Measurements from ENCODE around the gene IFNGR2. TPM values are rescaled to one million over a fixed set of nuclear protein-coding genes. Genes with fewer than 3 reads are reported as not detected.

IFNGR2 gene
- total and polyA plus RNA-seq, 2 of the 13 experiments (the other 11 are each of a cell fraction or from before 2014, with no cell fraction given): 61.3 to 117 TPM

DNA sequence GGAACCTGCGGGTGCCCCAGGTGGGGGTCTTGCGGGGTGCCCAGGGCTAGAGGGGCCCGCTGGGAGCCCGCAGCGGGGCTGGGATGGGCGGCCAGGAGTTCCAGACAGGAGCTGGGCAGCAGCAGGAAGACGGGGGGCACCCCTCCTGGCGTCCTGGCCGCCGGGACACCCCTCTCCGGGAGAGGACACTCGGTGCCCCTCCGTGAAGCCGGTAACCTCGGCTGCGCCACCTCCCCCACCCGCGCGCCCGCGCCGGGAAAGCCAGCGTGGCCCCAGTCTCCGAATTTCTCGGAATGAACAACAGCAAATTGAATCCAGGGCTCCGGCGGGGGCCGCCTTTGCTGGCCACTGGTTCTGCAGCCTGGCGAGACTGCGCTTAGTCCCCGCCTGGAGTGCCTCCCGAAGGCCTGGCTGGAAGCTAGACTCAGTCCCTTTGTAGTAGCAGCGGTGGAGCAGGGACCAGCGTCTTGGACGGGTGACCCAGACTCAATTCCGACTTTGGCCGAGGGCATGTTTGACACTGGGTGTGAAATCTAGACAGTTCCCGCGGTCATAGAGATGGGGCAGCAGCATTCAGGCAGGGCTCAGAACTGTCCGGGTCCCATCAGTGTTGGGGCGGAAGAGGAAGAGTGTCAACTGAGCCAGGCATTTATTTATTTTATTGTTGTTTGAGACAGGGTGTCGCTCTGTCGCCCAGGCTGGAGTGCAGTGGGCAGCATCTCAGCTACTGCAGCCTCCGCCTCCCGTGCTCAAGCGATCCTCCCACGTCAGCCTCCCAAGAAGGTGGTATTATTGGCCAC, 773 bp downstream of the IFNGR2 start (continued):
- TF ChIP-seq GABPA (IDR thresholded peaks at IDR 0.05; ENCODE audit: low read depth, low read length) (no peak), GABPA (CRISPR knock-in tag; IDR thresholded peaks at IDR 0.05; ENCODE audit: low read depth) (0 out of 2 replicates have a peak, but pooled peaks have one; percentile 8), ZNF337 (CRISPR knock-in tag; IDR thresholded peaks at IDR 0.05; ENCODE audit: borderline replicate concordance, low read depth) (no peak), ZBTB21 (CRISPR knock-in tag; IDR thresholded peaks at IDR 0.05) (no peak), HMG20B (CRISPR knock-in tag; conservative IDR thresholded peaks at IDR 0.05) (no peak), XRCC5 (optimal IDR thresholded peaks at IDR 0.05; ENCODE audit: low read length) (no peak), HES4 (CRISPR knock-in tag; IDR thresholded peaks at IDR 0.05; ENCODE audit: borderline replicate concordance) (no peak), PAF1 (CRISPR knock-in tag; IDR thresholded peaks at IDR 0.05) (no peak), RARG (CRISPR knock-in tag; IDR thresholded peaks at IDR 0.05; ENCODE audit: low read depth) (no peak), ZKSCAN1 (IDR thresholded peaks at IDR 0.05; ENCODE audit: low read length) (no peak)
- TF ChIP-seq, protein P1, sequence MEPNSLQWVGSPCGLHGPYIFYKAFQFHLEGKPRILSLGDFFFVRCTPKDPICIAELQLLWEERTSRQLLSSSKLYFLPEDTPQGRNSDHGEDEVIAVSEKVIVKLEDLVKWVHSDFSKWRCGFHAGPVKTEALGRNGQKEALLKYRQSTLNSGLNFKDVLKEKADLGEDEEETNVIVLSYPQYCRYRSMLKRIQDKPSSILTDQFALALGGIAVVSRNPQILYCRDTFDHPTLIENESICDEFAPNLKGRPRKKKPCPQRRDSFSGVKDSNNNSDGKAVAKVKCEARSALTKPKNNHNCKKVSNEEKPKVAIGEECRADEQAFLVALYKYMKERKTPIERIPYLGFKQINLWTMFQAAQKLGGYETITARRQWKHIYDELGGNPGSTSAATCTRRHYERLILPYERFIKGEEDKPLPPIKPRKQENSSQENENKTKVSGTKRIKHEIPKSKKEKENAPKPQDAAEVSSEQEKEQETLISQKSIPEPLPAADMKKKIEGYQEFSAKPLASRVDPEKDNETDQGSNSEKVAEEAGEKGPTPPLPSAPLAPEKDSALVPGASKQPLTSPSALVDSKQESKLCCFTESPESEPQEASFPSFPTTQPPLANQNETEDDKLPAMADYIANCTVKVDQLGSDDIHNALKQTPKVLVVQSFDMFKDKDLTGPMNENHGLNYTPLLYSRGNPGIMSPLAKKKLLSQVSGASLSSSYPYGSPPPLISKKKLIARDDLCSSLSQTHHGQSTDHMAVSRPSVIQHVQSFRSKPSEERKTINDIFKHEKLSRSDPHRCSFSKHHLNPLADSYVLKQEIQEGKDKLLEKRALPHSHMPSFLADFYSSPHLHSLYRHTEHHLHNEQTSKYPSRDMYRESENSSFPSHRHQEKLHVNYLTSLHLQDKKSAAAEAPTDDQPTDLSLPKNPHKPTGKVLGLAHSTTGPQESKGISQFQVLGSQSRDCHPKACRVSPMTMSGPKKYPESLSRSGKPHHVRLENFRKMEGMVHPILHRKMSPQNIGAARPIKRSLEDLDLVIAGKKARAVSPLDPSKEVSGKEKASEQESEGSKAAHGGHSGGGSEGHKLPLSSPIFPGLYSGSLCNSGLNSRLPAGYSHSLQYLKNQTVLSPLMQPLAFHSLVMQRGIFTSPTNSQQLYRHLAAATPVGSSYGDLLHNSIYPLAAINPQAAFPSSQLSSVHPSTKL (CRISPR knock-in tag; IDR thresholded peaks at IDR 0.05): no peak; the same call in 1 of the 2 replicates
- TF ChIP-seq, protein P2, sequence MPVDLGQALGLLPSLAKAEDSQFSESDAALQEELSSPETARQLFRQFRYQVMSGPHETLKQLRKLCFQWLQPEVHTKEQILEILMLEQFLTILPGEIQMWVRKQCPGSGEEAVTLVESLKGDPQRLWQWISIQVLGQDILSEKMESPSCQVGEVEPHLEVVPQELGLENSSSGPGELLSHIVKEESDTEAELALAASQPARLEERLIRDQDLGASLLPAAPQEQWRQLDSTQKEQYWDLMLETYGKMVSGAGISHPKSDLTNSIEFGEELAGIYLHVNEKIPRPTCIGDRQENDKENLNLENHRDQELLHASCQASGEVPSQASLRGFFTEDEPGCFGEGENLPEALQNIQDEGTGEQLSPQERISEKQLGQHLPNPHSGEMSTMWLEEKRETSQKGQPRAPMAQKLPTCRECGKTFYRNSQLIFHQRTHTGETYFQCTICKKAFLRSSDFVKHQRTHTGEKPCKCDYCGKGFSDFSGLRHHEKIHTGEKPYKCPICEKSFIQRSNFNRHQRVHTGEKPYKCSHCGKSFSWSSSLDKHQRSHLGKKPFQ (CRISPR knock-in tag; IDR thresholded peaks at IDR 0.05; ENCODE audit: insufficient replicate concordance): peak; percentile 40
- TF ChIP-seq, protein P3, sequence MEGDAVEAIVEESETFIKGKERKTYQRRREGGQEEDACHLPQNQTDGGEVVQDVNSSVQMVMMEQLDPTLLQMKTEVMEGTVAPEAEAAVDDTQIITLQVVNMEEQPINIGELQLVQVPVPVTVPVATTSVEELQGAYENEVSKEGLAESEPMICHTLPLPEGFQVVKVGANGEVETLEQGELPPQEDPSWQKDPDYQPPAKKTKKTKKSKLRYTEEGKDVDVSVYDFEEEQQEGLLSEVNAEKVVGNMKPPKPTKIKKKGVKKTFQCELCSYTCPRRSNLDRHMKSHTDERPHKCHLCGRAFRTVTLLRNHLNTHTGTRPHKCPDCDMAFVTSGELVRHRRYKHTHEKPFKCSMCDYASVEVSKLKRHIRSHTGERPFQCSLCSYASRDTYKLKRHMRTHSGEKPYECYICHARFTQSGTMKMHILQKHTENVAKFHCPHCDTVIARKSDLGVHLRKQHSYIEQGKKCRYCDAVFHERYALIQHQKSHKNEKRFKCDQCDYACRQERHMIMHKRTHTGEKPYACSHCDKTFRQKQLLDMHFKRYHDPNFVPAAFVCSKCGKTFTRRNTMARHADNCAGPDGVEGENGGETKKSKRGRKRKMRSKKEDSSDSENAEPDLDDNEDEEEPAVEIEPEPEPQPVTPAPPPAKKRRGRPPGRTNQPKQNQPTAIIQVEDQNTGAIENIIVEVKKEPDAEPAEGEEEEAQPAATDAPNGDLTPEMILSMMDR (CRISPR knock-in tag; IDR thresholded peaks at IDR 0.05): no peak
- TF ChIP-seq, protein P4, sequence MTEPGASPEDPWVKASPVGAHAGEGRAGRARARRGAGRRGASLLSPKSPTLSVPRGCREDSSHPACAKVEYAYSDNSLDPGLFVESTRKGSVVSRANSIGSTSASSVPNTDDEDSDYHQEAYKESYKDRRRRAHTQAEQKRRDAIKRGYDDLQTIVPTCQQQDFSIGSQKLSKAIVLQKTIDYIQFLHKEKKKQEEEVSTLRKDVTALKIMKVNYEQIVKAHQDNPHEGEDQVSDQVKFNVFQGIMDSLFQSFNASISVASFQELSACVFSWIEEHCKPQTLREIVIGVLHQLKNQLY (CRISPR knock-in tag; IDR thresholded peaks at IDR 0.05): no peak
- TF ChIP-seq, protein P5, sequence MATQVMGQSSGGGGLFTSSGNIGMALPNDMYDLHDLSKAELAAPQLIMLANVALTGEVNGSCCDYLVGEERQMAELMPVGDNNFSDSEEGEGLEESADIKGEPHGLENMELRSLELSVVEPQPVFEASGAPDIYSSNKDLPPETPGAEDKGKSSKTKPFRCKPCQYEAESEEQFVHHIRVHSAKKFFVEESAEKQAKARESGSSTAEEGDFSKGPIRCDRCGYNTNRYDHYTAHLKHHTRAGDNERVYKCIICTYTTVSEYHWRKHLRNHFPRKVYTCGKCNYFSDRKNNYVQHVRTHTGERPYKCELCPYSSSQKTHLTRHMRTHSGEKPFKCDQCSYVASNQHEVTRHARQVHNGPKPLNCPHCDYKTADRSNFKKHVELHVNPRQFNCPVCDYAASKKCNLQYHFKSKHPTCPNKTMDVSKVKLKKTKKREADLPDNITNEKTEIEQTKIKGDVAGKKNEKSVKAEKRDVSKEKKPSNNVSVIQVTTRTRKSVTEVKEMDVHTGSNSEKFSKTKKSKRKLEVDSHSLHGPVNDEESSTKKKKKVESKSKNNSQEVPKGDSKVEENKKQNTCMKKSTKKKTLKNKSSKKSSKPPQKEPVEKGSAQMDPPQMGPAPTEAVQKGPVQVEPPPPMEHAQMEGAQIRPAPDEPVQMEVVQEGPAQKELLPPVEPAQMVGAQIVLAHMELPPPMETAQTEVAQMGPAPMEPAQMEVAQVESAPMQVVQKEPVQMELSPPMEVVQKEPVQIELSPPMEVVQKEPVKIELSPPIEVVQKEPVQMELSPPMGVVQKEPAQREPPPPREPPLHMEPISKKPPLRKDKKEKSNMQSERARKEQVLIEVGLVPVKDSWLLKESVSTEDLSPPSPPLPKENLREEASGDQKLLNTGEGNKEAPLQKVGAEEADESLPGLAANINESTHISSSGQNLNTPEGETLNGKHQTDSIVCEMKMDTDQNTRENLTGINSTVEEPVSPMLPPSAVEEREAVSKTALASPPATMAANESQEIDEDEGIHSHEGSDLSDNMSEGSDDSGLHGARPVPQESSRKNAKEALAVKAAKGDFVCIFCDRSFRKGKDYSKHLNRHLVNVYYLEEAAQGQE (IDR thresholded peaks at IDR 0.05; ENCODE audit: borderline replicate concordance in 1 of 2, low read depth in 1 of 2, low read length in 2 of 2): no peak
- TF ChIP-seq, protein P6, sequence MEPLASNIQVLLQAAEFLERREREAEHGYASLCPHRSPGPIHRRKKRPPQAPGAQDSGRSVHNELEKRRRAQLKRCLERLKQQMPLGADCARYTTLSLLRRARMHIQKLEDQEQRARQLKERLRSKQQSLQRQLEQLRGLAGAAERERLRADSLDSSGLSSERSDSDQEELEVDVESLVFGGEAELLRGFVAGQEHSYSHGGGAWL (CRISPR knock-in tag; IDR thresholded peaks at IDR 0.05): no peak; the same call in 1 of the 2 replicates

All from HepG2 (cell line).